NB4 (cell line): ENCODE measurements around the gene ATG9B.

Source experiments
- DNase-seq: peaks from one replicate; pipeline ENCODE4 v3.0.0; 2010; ENCODE audit warnings: low read depth
- H3K4me3 ChIP-seq: one replicate; pipeline ENCODE4 v1.5.1; 2011; ENCODE audit warnings: mild to moderate bottlenecking, low read depth, low read length, moderate library complexity
- MYC ChIP-seq: IDR thresholded peaks from 2 replicates; pipeline ENCODE4 v1.6.1; 2011; ENCODE audit warnings: low read depth, low read length
- POLR2A ChIP-seq: IDR thresholded peaks from 2 replicates; pipeline ENCODE4 v1.6.1; 2011; ENCODE audit warnings: mild to moderate bottlenecking; ENCODE audit not compliant: insufficient read length; ENCODE audit errors: extremely low read depth
- TF ChIP-seq, protein P1 (sequence below): IDR thresholded peaks from 2 replicates; pipeline ENCODE4 v1.6.1; 2011; ENCODE audit warnings: low read depth, low read length
- TF ChIP-seq, protein P2 (sequence below): IDR thresholded peaks from one replicate; pipeline ENCODE4 v1.5.1; 2012; ENCODE audit warnings: low read depth, low read length

ATG9B gene

DNA sequence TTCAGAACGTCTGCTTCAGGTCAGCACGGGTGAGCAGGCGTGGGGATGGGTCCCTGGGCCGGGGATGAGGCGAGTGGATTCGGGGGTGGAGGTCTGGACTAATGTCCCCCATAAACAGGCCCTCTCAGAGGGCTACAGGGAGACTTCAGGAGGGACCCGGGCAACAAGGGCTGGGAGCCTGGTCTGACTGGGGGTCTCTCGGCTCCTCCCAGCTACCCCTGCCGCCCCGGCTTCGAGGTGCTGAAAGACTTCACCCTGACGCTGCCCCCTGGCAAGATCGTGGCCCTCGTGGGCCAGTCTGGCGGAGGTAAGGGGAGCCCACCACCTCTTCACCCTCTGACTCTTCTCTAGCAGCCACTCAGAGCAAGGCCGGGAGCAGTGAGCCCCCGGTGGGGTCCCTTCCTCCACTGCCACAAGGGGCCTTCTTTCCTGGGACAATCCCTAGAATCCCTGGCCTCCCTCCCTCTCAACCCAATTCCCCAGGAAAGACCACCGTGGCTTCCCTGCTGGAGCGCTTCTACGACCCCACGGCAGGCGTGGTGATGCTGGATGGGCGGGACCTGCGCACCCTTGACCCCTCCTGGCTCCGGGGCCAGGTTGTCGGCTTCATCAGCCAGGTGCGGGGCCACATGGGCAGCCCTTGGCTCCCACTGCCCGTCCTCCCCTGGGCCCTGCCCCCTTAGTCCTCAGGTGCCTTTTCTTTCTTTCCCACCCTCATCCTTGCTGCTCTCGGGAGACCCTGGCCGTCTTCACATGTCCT lies 16.5 kb upstream of the ATG9B start:
- no peak overlapping the region for H3K4me3 ChIP-seq
- TF ChIP-seq, protein P1, sequence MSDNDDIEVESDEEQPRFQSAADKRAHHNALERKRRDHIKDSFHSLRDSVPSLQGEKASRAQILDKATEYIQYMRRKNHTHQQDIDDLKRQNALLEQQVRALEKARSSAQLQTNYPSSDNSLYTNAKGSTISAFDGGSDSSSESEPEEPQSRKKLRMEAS, result no peak
- TF ChIP-seq POLR2A (no peak), MYC (no peak)
- TF ChIP-seq, protein P2, sequence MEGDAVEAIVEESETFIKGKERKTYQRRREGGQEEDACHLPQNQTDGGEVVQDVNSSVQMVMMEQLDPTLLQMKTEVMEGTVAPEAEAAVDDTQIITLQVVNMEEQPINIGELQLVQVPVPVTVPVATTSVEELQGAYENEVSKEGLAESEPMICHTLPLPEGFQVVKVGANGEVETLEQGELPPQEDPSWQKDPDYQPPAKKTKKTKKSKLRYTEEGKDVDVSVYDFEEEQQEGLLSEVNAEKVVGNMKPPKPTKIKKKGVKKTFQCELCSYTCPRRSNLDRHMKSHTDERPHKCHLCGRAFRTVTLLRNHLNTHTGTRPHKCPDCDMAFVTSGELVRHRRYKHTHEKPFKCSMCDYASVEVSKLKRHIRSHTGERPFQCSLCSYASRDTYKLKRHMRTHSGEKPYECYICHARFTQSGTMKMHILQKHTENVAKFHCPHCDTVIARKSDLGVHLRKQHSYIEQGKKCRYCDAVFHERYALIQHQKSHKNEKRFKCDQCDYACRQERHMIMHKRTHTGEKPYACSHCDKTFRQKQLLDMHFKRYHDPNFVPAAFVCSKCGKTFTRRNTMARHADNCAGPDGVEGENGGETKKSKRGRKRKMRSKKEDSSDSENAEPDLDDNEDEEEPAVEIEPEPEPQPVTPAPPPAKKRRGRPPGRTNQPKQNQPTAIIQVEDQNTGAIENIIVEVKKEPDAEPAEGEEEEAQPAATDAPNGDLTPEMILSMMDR, result no peak
- no peak for DNase-seq

DNA sequence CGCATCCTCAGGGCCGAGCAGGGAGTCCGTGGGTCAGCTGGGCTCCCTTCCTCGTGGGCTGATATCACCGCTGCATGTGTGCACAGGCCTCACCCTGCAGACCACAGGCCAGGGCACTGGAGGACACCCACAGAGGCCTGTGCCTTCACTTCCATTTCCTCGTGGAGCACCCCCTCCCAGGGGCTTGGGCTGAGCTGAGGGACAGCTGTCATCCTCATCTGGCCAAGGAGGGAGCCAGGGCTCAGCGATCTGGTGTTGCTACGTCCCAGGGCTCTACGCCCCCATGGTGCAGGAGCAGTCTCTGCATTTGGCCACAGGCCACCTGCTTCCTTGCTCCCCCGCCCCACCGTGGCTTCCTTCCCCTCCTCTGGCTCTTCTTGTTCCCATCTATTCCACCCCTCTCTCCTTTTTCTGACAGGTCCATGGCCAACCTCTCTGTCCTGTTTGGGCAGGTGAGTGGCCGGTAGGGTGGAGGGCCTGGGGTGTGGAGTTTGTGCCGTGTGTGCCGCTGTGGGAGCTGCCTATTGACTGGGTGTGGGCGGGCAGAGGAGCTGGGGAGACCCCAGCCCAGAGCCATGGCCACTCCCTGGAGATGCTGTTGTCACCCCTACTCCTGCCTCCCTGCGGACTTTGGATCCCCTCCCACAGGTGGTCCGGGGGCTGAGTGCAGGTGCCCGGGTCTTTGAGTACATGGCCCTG lies 15.7 kb upstream of the ATG9B start:
- DNase-seq, result peak; percentile 54
- no peak overlapping the region for H3K4me3 ChIP-seq
- no peak for TF ChIP-seq MYC
- TF ChIP-seq, protein P2, result no peak
- TF ChIP-seq POLR2A, result no peak
- TF ChIP-seq, protein P1, result no peak

DNA sequence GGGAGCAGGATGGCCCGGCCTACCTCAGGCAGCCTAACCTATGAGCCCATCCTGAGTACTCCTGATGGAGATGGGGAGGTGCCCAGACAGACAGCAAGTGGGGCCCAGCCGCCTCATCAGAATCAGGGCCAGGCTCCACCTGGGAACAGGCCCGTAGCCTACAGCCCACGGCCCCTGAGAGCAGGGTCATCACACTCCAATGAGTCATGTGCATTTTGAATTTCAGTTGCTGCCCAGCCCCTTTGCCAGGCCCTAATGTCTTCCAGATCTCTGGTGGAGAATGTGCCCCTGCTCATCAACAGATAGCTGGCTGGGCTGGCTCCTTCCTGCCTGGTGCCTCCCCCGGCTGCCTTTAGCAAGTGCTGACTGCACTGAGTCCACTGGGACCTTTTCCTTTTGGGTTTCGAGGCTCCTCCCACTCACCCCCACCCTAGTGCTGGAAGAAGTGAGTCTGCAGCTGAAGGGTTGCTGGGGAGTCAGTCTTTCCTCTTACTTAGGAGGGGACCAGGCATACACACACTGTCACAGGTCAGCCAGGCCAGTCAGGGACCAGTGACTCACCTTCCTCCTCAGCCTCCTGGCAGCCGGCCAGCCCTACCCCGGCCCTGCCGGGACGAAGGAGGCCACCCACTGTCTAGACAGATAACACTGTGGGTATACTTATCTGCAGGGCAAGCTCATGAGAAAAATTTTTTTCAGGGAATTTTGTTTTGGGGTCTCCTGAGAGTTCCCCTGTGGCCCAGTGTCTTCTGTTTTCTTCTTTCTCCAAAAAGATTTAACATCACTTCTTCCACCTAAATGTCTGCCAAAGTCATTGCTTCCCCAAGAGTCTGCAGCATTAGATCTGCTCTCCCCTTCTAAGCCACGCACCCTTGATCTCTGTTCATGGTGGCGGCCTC lies 14.9 kb upstream of the ATG9B start:
- TF ChIP-seq, protein P1, result peak; percentile 14; the same call in 1 of the 2 replicates
- TF ChIP-seq, protein P2, result no peak
- H3K4me3 ChIP-seq, result no peak overlapping the region
- peak; percentile 99 for DNase-seq

DNA sequence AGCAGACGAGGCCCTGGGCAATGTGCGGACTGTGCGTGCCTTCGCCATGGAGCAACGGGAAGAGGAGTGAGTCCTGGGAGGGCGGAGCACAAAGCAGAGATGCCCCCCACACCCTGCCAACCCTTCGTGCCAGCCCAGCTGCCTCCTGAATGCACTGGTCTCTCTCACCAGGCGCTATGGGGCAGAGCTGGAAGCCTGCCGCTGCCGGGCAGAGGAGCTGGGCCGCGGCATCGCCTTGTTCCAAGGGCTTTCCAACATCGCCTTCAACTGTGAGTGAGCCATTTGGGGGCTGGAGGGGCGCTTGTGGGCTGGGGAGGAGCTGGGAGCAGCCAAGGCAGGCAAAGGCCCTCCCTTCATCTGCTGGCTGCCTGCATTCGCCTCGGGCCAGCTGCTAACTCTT lies 11.6 kb upstream of the ATG9B start:
- H3K4me3 ChIP-seq, result no peak overlapping the region
- TF ChIP-seq, protein P1, result no peak
- TF ChIP-seq MYC (no peak), POLR2A (no peak)
- TF ChIP-seq, protein P2, result no peak
- DNase-seq, result no peak

DNA sequence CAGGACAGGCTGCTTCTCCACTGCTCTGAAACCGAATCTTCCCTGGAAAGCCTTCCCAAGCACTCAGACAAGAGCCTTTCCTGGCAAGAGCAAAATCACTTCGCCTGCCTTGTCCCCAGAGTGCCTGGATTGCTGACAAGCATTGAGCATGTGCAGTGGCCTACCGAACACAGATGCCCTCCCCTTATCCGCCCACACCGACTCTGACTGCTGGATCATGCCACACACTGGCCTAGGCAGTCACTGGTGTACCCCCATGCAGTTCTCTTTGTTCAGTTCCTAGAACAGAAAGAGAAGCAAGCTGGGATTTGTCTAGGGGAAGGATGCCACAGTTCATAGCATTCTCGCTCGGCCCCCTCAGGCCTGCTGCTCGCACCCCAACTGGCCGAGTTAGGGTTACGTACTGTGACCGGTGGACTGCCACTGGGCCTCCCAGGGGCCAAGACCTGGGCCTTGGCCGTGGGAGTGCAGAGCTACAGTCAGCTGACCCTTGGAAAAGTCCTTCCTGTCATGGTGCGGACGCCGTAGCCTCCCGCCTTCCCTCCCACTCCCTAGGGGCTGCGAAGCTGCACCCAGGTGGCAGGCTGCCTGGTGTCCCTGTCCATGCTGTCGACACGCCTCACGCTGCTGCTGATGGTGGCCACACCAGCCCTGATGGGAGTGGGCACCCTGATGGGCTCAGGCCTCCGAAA lies 10.9 kb upstream of the ATG9B start:
- TF ChIP-seq, protein P2, result no peak
- TF ChIP-seq, protein P1, result no peak
- no peak for DNase-seq
- H3K4me3 ChIP-seq, result no peak overlapping the region
